K562 (cell line): ENCODE results near the gene PLCB3. TPM values are rescaled to one million over a fixed set of nuclear protein-coding genes. Genes with fewer than 3 reads are reported as not detected.

Experiments
- ATF3 ChIP-seq, 2 experiments: fragments of 450-650 bp in 1 of 2; sonication (generic) in 1 of 2; formaldehyde crosslinking in 1 of 2; IDR thresholded peaks in 1 of 2; conservative IDR thresholded peaks in 1 of 2; 2 replicates each; pipeline versions ENCODE4 v1.6.1 to v1.8.1; 2016 to 2023; ENCODE audit warnings: mild to moderate bottlenecking in 2 of 2, moderate library complexity in 2 of 2, inconsistent platforms in 1 of 2, missing genetic modification reagents in 1 of 2
- CBX3 ChIP-seq, 2 experiments: IDR thresholded peaks; 1 replicate in 1 of 2; 2 replicates in 1 of 2; pipeline ENCODE4 v1.6.1; 2012; ENCODE audit warnings: inconsistent platforms in 2 of 2, low read length in 2 of 2, borderline replicate concordance in 1 of 2, control low read depth in 1 of 2
- CCNT2 ChIP-seq: IDR thresholded peaks from 2 replicates; pipeline ENCODE4 v1.6.1; 2011; ENCODE audit warnings: borderline replicate concordance, low read depth, mild to moderate bottlenecking, moderate library complexity, mixed read lengths, low read length; ENCODE audit not compliant: insufficient read length; ENCODE audit errors: extremely low read depth
- ERF ChIP-seq: fragments of 450-650 bp; formaldehyde crosslinking; IDR thresholded peaks from 2 replicates; pipeline ENCODE4 v1.4.0; 2020; ENCODE audit warnings: mild to moderate bottlenecking, mixed read lengths
- FOXM1 ChIP-seq, 2 experiments: fragments of 450-650 bp in 1 of 2; sonication (generic) in 1 of 2; formaldehyde crosslinking in 1 of 2; IDR thresholded peaks; 2 replicates each; pipeline versions ENCODE4 v1.6.1 to v1.9.0; 2017 to 2022; ENCODE audit warnings: low read depth in 2 of 2, mild to moderate bottlenecking in 2 of 2, missing genetic modification reagents in 1 of 2, moderate library complexity in 1 of 2
- HDAC6 ChIP-seq: IDR thresholded peaks from 2 replicates; pipeline ENCODE4 v1.6.1; 2012; ENCODE audit warnings: low read depth, mild to moderate bottlenecking, control low read depth, inconsistent platforms, low read length, moderate library complexity
- HLTF ChIP-seq: fragments of 450-650 bp; IDR thresholded peaks from 2 replicates; pipeline ENCODE4 v1.6.1; 2016
- ID3 ChIP-seq, 2 experiments: fragments of 250-450 bp in 1 of 2; fragments of 450-650 bp in 1 of 2; sonication (Bioruptor Pico) in 1 of 2; IDR thresholded peaks; 2 replicates each; pipeline versions ENCODE4 v1.6.1 to v1.8.0; 2016 to 2021; ENCODE audit warnings: mild to moderate bottlenecking in 2 of 2, moderate library complexity in 2 of 2, missing compliant biosample characterization in 1 of 2, missing genetic modification characterization in 1 of 2
- IRF1 ChIP-seq: sonication (generic); formaldehyde crosslinking; IDR thresholded peaks from 2 replicates; pipeline ENCODE4 v1.8.0; 2022; ENCODE audit warnings: missing genetic modification reagents, mild to moderate bottlenecking, borderline replicate concordance
- MCM3 ChIP-seq: fragments of 450-650 bp; IDR thresholded peaks from 2 replicates; pipeline ENCODE4 v1.6.1; 2016
- MYC ChIP-seq, 2 experiments: fragments of 250-450 bp in 1 of 2; sonication (Bioruptor Pico) in 1 of 2; IDR thresholded peaks; 2 replicates each; pipeline versions ENCODE4 v1.5.1 to v1.6.1; 2012 to 2021; ENCODE audit warnings: low read depth in 2 of 2, borderline replicate concordance in 1 of 2, improper control_type of control experiment in 1 of 2, low read length in 1 of 2, mild to moderate bottlenecking in 1 of 2, moderate library complexity in 1 of 2
- PPARD ChIP-seq: fragments of 250-450 bp; sonication (Bioruptor Pico); IDR thresholded peaks from 2 replicates; pipeline ENCODE4 v1.8.0; 2022; ENCODE audit warnings: inconsistent platforms, mild to moderate bottlenecking, moderate library complexity
- SAFB2 ChIP-seq: fragments of 200-400 bp; formaldehyde crosslinking; IDR thresholded peaks from 2 replicates; pipeline ENCODE4 v1.6.1; 2018; ENCODE audit warnings: borderline replicate concordance, low read length, low read depth, moderate library complexity; ENCODE audit not compliant: severe bottlenecking
- TAL1 ChIP-seq: fragments of 450-650 bp; IDR thresholded peaks from 2 replicates; pipeline ENCODE4 v1.6.1; 2016; ENCODE audit warnings: mild to moderate bottlenecking
- TFAM ChIP-seq: fragments of 250-450 bp; sonication (Bioruptor Pico); conservative IDR thresholded peaks from 2 replicates; pipeline ENCODE4 v1.5.0; 2021; ENCODE audit warnings: mild to moderate bottlenecking, moderate library complexity
- YBX1 ChIP-seq: fragments of 450-650 bp; IDR thresholded peaks from 2 replicates; pipeline ENCODE4 v1.7.1; 2016; ENCODE audit warnings: mild to moderate bottlenecking
- ZKSCAN8 ChIP-seq: fragments of 200-800 bp; sonication (Bioruptor generic); IDR thresholded peaks from 2 replicates; pipeline ENCODE4 v1.6.1; 2016; ENCODE audit warnings: missing genetic modification characterization, missing compliant biosample characterization
- ZNF197 ChIP-seq: fragments of 200-800 bp; sonication (Bioruptor generic); IDR thresholded peaks from 2 replicates; pipeline ENCODE4 v1.6.1; 2016; ENCODE audit warnings: low read depth, missing genetic modification characterization, missing compliant biosample characterization
- ZNF584 ChIP-seq: fragments of 200-800 bp; sonication (Bioruptor generic); IDR thresholded peaks from 2 replicates; pipeline ENCODE4 v1.6.1; 2016; ENCODE audit warnings: low read depth, mild to moderate bottlenecking, missing genetic modification characterization, missing compliant biosample characterization
- ZNF766 ChIP-seq: fragments of 200-800 bp; sonication (Bioruptor generic); conservative IDR thresholded peaks from 2 replicates; pipeline ENCODE4 v1.6.1; 2016; ENCODE audit warnings: missing genetic modification characterization, missing compliant biosample characterization
- ZSCAN32 ChIP-seq: fragments of 450-650 bp; formaldehyde crosslinking; IDR thresholded peaks from 2 replicates; pipeline ENCODE4 v1.4.0; 2020; ENCODE audit warnings: mild to moderate bottlenecking, moderate library complexity
- polyA plus RNA-seq, 8 experiments: library from polyadenylated mRNA; depleted of rRNA in 4 of 8; stranded (reverse) in 5 of 8; unstranded in 3 of 8; fragments of >200 nt; fragmentation: Nextera tagmentation in 2 of 8; fragmentation: Illumina TruSeq in 1 of 8; extraction: Ambion mirVana in 2 of 8; extraction: Trizol in 1 of 8; gene quantifications; 2 replicates each; pipeline versions ENCODE4 v1.2.1 to v1.2.3, GENCODE V29; 2011 to 2014; ENCODE audit warnings: inconsistent platforms in 1 of 8, missing spikeins in 1 of 8
- total RNA-seq, 7 experiments: library from RNA; depleted of rRNA in 6 of 7; stranded (reverse); fragments of >200 nt in 6 of 7; fragmentation: Illumina TruSeq in 2 of 7; extraction: Trizol in 2 of 7; gene quantifications; 2 replicates each; pipeline versions ENCODE4 v1.2.1 to v1.2.3, GENCODE V29; 2011 to 2021; ENCODE audit warnings: low replicate concordance in 1 of 7

PLCB3 gene
- total and polyA plus RNA-seq, 9 of the 15 experiments (the other 6 are each of a cell fraction or from before 2014, with no cell fraction given) = 0.31 to 44.8 (median 14.6) TPM

GRCh38 chr11:64207256-64208085, 43.9 kb upstream of the PLCB3 start (continued):
- TF ChIP-seq ZKSCAN8 (CRISPR knock-in tag) = no peak; the same call in 1 of the 2 replicates
- TF ChIP-seq TAL1 = peak; percentile 42
- no peak for TF ChIP-seq TFAM (CRISPR knock-in tag)
- no peak for TF ChIP-seq MCM3
- TF ChIP-seq CCNT2 = no peak
- TF ChIP-seq YBX1 = no peak
- TF ChIP-seq ZNF197 (CRISPR knock-in tag) = peak; percentile 85
- no peak for TF ChIP-seq ZSCAN32 (CRISPR knock-in tag)
- TF ChIP-seq ATF3 (IDR thresholded peaks at IDR 0.05) = peak; percentile 80
- TF ChIP-seq ATF3 (CRISPR knock-in tag; conservative IDR thresholded peaks at IDR 0.05) = no peak
- TF ChIP-seq SAFB2 = no peak
- TF ChIP-seq ID3 (CRISPR knock-in tag; IDR thresholded peaks at IDR 0.05) = no peak
- TF ChIP-seq ID3 (tag; IDR thresholded peaks at IDR 0.05) = 0 out of 2 replicates have a peak, but pooled peaks have one; percentile 14
- peak; percentile 60 for TF ChIP-seq MYC (IDR thresholded peaks at IDR 0.05; ENCODE audit: low read depth, low read length)
- no peak for TF ChIP-seq MYC (CRISPR knock-in tag; IDR thresholded peaks at IDR 0.05; ENCODE audit: borderline replicate concordance, low read depth)
- no peak for TF ChIP-seq IRF1 (CRISPR knock-in tag)
- TF ChIP-seq FOXM1 (IDR thresholded peaks at IDR 0.05; ENCODE audit: low read depth) = no peak
- no peak for TF ChIP-seq FOXM1 (CRISPR knock-in tag; IDR thresholded peaks at IDR 0.05; ENCODE audit: low read depth)
- TF ChIP-seq HDAC6 = no peak
- peak; percentile 75 for TF ChIP-seq ERF (CRISPR knock-in tag)
- peak; percentile 89 for TF ChIP-seq ZNF766 (CRISPR knock-in tag)
- no peak for TF ChIP-seq PPARD (CRISPR knock-in tag)
- TF ChIP-seq HLTF = no peak
- TF ChIP-seq CBX3 (IDR thresholded peaks at IDR 0.05; ENCODE audit: borderline replicate concordance in 1 of 2, low read length in 2 of 2) = 0 out of 3 replicates have a peak, but pooled peaks of 1 of the 2 experiments have one; percentile 17
- TF ChIP-seq ZNF584 (CRISPR knock-in tag) = 0 out of 2 replicates have a peak, but pooled peaks have one; percentile 29
